Ishikawa (cell line): Measurements from ENCODE around the gene IFNGR1.

Source experiments
- CEBPB ChIP-seq: IDR thresholded peaks from 2 replicates; pipeline ENCODE4 v1.6.1; 2012
- CREB1 ChIP-seq: IDR thresholded peaks from 2 replicates; pipeline ENCODE4 v1.6.1; 2012; ENCODE audit warnings: low read depth
- EGR1 ChIP-seq: IDR thresholded peaks from 2 replicates; pipeline ENCODE4 v1.6.1; 2012
- EP300 ChIP-seq: IDR thresholded peaks from 2 replicates; pipeline ENCODE4 v1.6.1; 2012; ENCODE audit warnings: borderline replicate concordance
- FOXM1 ChIP-seq: IDR thresholded peaks from 2 replicates; pipeline ENCODE4 v1.6.1; 2012; ENCODE audit warnings: low read depth, borderline replicate concordance
- MAX ChIP-seq: IDR thresholded peaks from 2 replicates; pipeline ENCODE4 v1.6.1; 2012
- NFIC ChIP-seq: IDR thresholded peaks from 2 replicates; pipeline ENCODE4 v1.6.1; 2012
- RAD21 ChIP-seq: IDR thresholded peaks from 2 replicates; pipeline ENCODE4 v1.6.1; 2012; ENCODE audit warnings: low read depth
- REST ChIP-seq: IDR thresholded peaks from 2 replicates; pipeline ENCODE4 v1.6.1; 2012; ENCODE audit warnings: low read depth, mild to moderate bottlenecking
- TAF1 ChIP-seq: IDR thresholded peaks from 2 replicates; pipeline ENCODE4 v1.6.1; 2012; ENCODE audit warnings: low read depth, mild to moderate bottlenecking
- TCF12 ChIP-seq: IDR thresholded peaks from 2 replicates; pipeline ENCODE4 v1.6.1; 2012; ENCODE audit warnings: low read depth
- TEAD4 ChIP-seq: IDR thresholded peaks from 2 replicates; pipeline ENCODE4 v1.6.1; 2012
- USF1 ChIP-seq: IDR thresholded peaks from 2 replicates; pipeline ENCODE4 v1.6.1; 2012
- YY1 ChIP-seq: IDR thresholded peaks from 2 replicates; pipeline ENCODE4 v1.6.1; 2012; ENCODE audit warnings: low read depth
- ZBTB7A ChIP-seq: IDR thresholded peaks from 2 replicates; pipeline ENCODE4 v1.6.1; 2012; ENCODE audit warnings: low read depth

IFNGR1 gene

GRCh38 chr6:137213813-137214212 is 5.4 kb downstream of the IFNGR1 start:
- TF ChIP-seq NFIC (no peak), TEAD4 (no peak), CREB1 (no peak), TCF12 (no peak), TAF1 (no peak)

- TF ChIP-seq TAF1, result no peak
- no peak for TF ChIP-seq TCF12
- no peak for TF ChIP-seq EP300
- no peak for TF ChIP-seq YY1
- no peak for TF ChIP-seq CREB1
- TF ChIP-seq MAX, result no peak
- no peak for TF ChIP-seq RAD21
- no peak for TF ChIP-seq CEBPB
Measured at GRCh38 chr6:137213331-137213740, 5.8 kb downstream of the IFNGR1 start.

GRCh38 chr6:137211910-137212309 is 7.3 kb downstream of the IFNGR1 start:
- TF ChIP-seq FOXM1, result no peak
- no peak for TF ChIP-seq TAF1
- TF ChIP-seq CREB1, result no peak
- no peak for TF ChIP-seq TEAD4
- no peak for TF ChIP-seq ZBTB7A
- TF ChIP-seq EP300, result no peak
- no peak for TF ChIP-seq NFIC
- TF ChIP-seq REST, result no peak
- no peak for TF ChIP-seq USF1
- TF ChIP-seq CEBPB, result no peak
- no peak for TF ChIP-seq YY1
- no peak for TF ChIP-seq MAX
- TF ChIP-seq EGR1, result no peak
- TF ChIP-seq RAD21, result no peak
- TF ChIP-seq TCF12, result no peak

- TF ChIP-seq ZBTB7A (no peak), REST (no peak), MAX (no peak), CEBPB (0 out of 2 replicates have a peak, but pooled peaks have one; percentile 7), YY1 (no peak)
Measured at GRCh38 chr6:137210903-137211302, 8.3 kb downstream of the IFNGR1 start.

GRCh38 chr6:137208279-137208678 is 10.9 kb downstream of the IFNGR1 start:
- TF ChIP-seq TAF1, result no peak
- no peak for TF ChIP-seq RAD21
- TF ChIP-seq TEAD4, result no peak
- TF ChIP-seq ZBTB7A, result no peak
- TF ChIP-seq CREB1, result no peak
- no peak for TF ChIP-seq MAX
- TF ChIP-seq FOXM1, result no peak
- TF ChIP-seq YY1, result no peak
- TF ChIP-seq REST, result no peak
- no peak for TF ChIP-seq CEBPB
- TF ChIP-seq NFIC, result no peak
- no peak for TF ChIP-seq USF1
- no peak for TF ChIP-seq EGR1
- no peak for TF ChIP-seq TCF12
